HL-60/S4 (cell line): ENCODE measurements around the gene TNS1.
"Not testable (repeated sequence)": the region's sequence is repeated elsewhere in the genome, so short reads cannot be mapped to it uniquely, and the experiment has no call there.

ENCODE experiments used
- in situ Hi-C: fragments of 300-500 bp; cut with MboI; formaldehyde crosslinking; loops from 2 replicates; pipeline ENCODE4 v1.14.3; 2022; ENCODE audit warnings: low sequenced_read_pairs

The TNS1 gene

DNA sequence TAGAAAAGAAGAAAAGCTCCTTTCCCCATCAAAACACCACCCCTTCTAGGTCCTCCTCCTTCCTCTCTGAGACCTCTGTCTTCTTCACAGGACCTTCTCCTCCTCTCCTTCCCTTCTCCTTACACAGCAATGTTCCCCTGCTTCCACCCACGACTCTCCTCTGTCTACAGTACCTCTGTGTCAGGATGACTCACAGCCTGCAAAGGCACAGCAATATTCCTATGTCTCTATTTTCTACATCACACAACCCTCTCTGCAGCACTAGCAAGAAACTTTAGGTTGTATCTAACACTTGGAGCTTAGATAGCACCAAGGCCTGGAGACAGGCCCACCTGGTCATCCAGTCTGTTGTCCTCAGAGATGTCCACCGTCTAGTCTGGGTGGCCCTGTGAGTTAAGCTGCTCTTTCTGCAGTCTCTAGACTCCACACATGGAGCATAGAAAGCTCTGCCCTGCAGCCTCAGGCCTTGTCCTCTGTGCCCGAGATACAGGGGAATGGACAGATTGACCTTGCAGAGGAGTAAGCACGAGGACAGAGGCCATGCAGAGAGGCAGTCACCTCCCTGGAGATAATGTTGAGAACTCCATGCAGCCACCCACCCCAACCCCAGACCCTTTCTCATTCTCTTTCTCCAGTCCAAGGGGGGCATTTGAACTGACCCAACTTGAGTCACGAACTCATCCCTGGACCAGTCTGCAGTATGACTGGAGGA, 212.0 kb downstream of the TNS1 start:
- in situ Hi-C loops: loop anchor here (5.0 to 10.0 kb wide), 2 partner anchors 96 to 194 kb away; no protein-coding TSS in a partner anchor

DNA sequence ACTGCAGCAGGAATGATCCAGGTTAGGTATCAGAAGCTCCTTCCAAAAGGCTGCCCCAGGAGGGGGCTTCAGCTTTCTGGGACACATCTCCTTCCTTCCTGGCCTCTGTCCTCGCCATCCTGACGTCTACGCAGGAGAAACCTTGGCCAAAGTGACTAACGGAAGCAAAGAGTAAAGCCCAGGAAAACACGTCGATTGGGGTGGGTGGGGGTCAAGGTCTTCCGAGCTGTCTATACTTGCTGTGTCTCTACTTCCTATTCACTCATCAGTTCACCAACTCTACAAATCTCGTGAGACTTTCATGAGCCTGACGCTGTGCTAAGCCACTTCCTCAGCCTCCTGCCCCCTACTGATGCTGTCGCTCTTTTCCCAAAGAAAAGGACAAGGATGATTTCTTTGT, 212.6 kb downstream of the TNS1 start:
- in situ Hi-C loops: loop anchor here (5.0 to 10.0 kb wide), 2 partner anchors 97 to 195 kb away; no protein-coding TSS in a partner anchor

DNA sequence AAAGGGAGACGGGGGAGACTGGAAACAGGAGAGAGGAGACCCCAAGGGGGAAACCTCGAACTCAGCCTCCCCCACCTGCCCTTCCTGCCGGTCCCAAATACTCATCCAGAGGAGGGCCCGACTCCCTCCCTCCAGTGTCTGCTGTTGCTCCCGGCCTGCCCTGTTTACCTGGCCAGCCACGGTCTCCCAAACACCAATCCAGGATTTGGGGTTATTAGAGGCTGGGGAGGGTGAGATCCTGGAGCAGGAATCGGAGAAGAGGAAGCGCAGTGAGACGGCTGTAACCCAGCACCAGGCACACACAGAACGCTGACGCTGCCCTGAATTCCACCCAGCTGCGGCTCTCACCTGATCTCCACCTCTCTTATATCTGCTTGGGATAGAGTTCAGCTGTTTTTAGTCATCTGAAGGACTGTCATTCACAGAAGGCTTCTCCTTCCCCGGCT, 213.0 kb downstream of the TNS1 start:
- in situ Hi-C loops: loop anchor here (5.0 to 10.0 kb wide), 2 partner anchors 98 to 195 kb away; no protein-coding TSS in a partner anchor

DNA sequence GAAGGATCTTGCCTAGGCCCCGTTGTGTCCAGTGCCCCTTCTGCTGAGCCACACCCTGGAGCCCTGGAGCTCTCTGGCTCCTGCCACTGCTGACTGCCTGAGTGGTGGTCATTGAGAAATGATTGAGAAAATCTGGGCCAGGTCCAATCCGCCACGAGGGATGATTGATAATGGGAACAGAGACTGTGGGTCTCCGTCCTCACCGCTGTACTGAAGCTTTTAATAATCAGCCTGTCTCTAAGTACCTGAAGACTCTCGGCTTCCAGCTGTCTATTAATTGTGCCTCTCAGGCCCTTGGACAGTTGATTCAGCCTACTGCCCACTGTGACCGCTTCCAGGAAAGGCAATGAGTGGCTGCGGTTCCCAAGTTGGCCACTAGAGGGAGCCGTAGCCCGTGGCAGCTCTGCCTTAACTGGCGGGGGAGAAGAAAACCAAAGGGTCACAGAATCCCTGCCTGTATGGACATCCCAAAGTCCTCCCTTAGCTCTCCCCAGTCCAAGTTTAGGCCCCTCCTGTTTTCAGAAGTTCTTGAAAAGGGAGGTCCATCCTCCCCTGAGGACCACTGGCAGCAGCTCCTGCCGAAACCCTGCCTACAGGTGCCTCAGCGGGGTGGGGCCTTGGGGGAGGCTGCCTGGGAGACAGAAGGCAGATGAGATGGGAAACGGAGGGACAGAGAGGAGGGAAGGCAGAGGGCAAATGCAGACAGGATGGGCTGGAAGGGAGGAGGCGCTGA, 213.6 kb downstream of the TNS1 start:
- in situ Hi-C loops: no loop called here

DNA sequence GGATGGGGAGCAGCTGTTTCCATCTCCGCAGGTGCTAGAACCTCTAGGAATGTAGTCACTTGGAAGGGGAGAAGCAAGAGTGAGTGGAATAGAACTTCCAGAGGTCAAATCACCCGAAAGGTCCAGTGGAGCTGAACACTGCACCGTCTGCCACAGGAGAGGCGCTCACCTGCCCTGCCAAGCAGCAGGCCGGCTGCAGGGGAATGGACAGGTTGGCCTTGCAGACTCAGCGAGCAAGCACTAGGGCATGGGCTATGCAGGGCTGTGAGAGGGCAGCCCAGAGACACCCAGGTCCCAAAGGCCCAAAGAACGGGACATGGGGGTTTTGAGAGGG, 214.2 kb downstream of the TNS1 start:
- in situ Hi-C loops: no loop called here

DNA sequence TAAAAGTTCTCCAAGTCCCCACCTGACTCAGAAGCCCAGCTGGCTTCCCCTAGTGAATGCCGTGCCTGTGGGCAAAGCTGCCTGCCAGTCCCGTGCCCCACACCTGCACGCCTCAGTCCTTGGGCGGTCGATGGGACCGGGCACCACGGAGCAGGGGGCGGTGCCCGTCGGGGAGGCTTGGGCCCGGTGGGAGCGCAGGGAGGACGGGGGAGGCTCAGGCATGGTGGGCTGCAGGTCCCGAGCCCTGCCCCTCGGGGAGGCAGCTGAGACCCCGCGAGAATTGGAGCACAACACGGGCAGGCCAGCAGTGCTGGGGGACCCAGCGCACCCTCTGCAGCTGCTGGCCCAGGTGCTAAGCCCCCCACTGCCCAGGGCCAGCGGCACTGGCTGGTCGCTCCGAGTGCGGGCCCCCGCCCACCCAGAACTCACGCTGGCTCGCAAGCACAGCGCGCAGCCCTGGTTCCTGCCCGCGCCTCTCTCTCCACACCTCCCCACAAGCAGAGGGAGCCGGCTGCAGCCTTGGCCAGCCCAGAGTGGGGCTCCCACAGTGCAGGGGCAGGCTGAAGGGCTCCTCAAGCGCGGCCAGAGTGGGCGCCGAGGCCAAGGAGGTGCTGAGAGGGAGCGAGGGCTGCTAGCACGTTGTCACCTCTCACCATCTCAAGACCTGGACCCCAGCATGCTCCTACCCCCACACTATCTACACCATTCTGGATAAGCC, 215.5 kb downstream of the TNS1 start:
- in situ Hi-C loops: no loop called here

DNA sequence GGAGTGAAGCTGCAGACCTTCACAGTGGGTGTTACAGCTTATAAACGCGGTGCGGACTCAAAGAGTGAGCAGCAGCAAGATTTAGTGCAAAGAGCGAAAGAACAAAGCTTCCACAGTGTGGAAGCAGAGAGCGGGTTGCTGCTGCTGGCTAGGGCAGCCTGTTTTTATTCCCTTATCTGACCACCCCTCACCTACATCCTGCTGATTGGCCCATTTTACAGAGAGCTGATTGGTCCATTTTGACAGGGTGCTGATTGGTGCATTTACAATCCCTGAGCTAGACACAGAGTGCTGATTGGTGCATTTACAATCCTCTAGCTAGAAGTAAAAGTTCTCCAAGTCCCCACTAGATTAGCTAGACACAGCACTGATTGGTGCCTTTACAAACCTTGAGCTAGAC, 216.2 kb downstream of the TNS1 start:
- in situ Hi-C loops: not testable (repeated sequence)

DNA sequence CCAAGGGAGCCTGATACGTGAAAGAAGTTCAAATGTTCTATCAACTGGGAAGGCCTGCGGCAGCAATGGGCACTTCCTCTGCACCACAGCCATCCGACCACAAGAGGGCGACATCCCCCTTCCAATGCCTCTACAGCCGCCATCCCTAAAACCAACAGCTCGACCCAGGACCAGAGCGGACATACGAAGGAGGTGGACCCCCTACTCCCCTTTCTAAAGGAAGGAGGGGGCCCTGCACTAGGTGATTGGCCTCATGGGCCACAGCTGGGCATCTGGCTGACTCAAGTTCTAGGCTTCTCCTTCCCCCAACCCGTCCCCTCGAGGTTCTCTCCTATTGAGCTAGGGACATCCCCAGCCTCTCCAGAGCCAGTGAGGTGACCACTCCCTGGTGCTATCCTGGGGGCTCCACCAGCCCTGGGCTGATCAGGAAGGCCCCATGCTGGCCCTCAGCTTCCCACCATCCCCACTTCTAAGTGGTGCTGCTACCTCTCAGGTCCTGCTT, 217.2 kb downstream of the TNS1 start:
- in situ Hi-C loops: no loop called here

DNA sequence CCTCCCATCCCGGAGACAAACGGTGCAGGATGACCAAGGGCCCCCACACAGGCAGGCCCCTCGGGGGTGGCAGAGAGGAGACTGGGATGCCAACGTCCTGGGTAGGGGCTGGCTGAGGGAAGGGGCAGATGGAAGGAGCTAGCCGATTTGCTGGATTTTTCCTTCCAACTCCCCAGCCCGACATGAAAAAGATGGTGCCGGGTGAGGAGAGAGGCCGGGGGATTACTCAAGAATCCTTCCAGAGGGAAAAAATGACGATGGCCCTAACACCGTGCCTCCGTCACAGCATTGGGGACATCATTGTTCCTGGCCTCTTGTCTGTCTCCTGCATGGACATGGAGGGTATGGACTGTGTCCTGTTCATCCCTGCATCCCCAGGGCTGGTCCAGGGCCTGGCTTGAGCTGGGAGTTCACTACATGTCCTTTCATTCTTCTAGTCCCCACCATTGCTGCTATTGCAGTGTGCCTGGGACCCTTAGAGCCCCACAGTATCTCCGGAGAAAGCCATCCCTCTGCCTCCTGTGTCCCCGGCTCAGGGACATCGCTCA, 217.7 kb downstream of the TNS1 start:
- in situ Hi-C loops: no loop called here

DNA sequence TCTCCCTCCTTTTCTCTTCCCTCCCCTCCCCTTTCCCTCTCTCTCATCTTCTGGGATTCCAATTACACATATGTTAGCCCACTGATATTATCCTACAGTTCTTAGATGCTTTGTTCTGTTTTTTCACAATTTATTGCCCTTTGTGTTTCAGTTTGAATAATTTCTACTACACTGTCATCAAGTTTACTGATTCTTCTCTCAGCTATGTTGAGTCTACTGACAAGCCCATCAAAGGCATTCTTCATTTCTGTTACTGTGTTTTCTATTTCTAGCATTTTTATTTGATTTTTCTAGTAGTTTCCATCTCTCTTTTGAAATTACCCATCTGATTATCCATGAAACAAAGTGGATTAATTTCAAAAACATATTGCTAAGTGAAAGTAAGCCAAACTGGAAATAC, 219.6 kb downstream of the TNS1 start:
- in situ Hi-C loops: no loop called here

DNA sequence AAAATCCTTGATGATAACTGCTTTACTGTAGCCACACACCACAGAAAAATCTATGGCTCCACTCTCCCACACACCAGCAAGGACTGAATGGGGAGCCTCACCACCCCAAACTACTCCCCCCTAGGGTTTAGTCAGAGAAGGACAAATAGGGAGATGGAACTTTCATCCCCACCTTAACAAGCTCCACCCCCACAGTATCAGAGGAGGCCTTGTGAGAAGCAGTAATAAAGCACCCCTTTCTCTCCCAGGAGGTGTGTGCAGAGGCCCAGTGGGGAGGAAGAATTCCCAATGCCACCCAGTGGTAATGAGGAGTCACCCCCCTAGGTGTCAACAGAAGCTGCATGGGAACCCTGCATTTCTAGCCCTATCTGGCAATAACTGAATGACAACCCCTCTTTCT, 224.9 kb downstream of the TNS1 start:
- in situ Hi-C loops: no loop called here

DNA sequence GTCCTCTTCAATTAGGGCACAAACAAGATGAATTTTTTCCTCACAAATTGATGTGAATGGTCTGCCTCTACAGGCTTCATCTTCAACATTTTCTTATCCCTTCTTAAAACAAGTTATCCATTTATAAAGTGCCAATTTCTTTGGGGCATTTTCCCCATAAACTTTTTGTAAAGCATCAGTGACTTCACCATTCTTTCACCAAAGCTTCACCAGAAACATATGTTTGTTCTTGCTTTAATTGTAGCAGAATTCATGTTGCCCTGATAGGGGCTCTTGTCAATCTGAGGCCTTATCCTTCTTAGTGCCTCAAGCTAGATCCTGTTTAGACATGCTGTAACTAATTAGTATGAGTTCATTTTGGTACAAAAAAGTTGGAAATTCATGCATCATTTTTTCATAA, 226.2 kb downstream of the TNS1 start:
- in situ Hi-C loops: no loop called here

DNA sequence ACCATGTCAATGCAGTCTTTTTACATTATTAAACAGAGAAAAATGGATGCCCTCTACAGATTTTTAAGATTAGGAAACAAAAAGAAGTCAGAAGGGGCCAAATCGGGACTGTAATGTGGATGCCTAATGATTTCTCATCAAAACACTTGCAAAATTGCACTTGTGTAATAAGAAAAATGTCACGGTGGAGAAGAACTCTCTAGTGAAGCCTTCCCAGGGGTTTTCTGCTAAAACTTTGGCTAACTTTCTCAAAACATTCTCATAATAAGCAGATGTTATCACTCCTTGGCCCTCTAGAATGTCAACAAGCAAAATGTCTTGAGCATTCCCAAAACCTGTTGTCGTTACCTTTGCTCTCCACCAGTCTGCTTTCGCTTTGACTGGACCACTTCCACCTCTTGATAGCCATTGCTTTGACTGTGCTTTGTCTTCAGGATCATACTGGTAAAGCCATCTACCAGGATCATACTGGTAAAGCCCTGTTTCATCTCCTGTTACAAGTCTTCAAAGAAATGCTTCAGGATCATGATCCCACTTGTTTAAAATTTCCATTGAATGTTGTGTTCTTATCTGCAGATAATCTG, 226.8 kb downstream of the TNS1 start:
- in situ Hi-C loops: no loop called here

DNA sequence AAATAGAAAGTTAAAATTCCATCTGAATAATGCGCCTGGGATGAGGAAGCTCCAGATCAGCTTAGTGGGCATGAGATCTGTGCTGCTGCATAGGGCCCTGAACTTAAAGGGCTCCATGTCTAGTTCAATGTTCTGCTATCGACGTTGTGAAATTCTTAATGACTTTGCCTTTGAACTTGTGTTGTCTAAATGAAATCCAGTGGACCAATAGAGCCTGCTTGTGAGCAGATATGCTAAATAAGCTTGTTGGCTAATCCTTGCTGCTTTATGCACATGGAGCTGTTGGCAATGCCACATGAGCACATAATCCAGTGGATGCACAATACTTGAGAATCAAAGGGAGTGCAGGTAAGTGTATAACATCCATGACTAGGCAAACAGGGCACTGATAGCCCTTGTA, 228.6 kb downstream of the TNS1 start:
- in situ Hi-C loops: no loop called here

DNA sequence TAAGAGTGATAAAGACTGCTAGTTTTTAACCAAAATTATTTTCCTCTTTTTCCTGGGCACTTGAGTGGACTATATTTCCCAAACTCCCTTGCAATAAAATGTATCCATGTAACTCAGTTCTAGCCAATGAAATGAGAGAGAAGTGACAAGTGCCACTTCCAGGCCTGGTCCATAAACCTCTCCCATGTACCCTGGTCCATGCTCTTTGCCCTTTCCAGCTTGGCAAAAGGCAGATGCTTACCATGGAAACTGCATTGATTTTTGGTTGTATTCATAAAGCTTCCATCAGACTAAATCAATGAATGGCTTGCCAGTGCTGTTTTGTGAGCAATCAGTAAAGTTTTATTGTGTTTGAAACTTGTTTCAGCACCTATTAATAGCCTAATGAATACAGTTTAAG, 229.3 kb downstream of the TNS1 start:
- in situ Hi-C loops: no loop called here

DNA sequence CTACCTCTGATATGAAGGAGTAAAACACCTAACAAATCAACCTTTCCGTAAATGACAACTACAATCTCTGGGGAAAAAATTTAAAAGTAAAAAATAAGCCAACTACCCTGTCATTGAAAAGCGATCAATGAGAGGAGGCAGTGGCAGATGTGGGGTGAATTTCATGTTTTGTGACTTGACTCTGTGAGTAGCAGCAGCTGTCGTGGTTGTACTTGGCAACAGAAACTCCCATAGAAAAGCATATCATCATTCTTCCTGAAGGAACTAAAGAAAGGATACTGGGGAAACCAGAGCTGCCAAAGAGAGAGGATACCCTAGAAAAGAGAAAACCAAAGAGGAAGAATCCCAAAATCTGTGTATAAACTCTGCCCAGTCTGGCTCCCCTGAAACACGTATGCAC, 236.4 kb downstream of the TNS1 start:
- in situ Hi-C loops: no loop called here

DNA sequence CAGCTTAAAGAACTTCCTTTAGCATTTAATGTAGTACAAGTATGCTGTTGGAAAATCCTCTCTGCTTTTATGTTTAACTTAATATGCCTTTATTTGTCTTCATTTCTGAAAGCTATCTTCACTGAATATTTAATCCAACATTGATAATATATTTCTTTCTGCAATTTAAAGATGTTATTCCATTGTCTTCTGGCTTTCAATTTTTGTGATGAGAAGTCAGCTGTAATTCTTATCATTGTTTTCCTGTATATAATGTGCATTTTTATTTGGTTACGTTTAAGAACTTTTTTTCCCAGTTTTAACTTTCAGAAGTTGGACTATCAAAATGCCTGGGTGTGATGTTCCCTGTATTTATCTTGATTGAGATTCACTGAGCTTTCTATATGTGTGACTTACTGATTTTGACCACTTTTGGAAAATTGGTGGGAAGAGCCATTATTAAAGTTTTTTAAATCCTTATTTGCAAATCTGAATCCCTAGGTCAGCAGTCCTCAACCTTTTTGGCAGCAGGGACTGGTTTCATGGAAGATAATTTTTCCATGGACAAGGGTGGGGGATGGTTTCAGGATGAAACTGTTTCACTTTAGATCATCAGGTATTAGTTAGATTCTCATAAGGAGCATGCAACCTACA, 241.0 kb downstream of the TNS1 start:
- in situ Hi-C loops: no loop called here

DNA sequence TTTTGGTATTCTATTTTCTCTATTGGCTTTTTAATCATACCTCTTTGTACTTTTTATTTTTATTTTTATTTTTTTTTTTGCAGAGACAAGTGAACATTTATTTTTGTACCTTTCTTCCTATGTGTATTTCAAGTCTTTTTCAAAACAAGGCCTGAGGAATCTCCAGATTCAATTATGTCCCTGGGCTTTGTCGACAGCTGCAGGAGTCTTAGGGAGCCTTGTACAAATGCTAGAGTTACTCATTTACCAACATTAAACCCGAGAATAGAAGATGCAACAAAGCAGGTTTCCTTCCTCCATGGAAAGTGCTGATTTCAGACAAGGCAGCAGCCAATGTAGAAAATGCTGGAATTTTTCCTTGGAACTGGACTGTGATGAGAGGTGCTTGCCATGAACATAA, 242.8 kb downstream of the TNS1 start:
- in situ Hi-C loops: no loop called here

DNA sequence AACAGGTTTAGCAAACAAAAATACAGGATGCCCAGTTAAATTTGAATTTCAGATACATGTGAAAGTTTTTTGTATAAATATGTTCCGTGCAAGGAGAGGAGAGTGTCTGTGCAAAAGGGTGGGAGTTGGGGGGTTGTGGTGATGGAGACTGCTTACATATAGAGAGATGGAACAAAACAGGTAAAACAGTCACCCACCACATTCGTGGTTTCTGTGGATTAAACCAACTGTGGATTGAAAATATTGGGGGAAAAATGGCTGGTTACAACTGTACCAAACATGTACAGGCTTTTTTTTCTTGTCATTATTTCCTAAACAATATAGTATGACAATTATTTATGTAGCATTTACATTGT, 245.7 kb downstream of the TNS1 start:
- in situ Hi-C loops: no loop called here

DNA sequence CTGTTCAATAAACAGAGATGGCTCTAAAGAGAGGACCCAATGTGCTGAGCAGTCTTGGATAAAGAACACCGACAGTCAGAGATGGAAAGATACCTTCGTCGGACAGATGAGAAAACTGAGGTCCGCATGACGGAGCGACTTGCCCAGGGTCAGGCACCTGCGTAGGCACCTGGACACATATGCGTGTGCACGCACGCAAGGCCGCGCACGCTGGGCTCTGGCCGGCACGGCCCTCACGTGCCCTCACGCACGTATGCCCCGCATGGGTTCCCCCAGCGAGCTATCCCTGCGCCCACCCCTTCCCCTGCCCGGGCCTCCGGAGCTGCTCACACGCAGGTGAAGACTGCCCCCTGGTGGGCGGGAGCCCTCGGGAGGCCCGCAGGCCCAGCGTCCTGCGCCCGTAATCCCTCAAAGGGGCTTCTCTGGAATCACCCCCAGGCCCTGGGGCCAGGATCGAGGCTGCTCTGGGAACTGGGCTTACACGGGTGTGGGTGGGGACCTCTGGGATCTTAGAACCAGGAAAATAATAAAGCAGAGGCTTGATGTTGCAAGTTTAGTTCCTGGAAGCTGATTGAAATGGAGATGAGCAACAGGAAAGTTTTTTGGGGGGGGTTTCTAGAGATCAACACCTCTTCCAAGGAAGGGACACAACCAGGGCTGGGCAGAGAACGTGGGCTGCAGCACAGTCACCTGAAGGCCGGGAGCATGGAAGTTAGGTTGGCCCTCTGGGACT, 246.3 kb downstream of the TNS1 start:
- in situ Hi-C loops: no loop called here
